GM18498 (cell line): ENCODE data around the gene RPAIN.
A peak's percentile ranks its signal among the peaks of the same experiment; 100 is the strongest.

Experiments used
- ATAC-seq: cut with Tn5 transposase; IDR thresholded peaks from one replicate; pipeline ENCODE4 v1.9.1; 2021; ENCODE audit warnings: mild to moderate bottlenecking, moderate library complexity; ENCODE audit not compliant: unreplicated experiment

Gene RPAIN

DNA sequence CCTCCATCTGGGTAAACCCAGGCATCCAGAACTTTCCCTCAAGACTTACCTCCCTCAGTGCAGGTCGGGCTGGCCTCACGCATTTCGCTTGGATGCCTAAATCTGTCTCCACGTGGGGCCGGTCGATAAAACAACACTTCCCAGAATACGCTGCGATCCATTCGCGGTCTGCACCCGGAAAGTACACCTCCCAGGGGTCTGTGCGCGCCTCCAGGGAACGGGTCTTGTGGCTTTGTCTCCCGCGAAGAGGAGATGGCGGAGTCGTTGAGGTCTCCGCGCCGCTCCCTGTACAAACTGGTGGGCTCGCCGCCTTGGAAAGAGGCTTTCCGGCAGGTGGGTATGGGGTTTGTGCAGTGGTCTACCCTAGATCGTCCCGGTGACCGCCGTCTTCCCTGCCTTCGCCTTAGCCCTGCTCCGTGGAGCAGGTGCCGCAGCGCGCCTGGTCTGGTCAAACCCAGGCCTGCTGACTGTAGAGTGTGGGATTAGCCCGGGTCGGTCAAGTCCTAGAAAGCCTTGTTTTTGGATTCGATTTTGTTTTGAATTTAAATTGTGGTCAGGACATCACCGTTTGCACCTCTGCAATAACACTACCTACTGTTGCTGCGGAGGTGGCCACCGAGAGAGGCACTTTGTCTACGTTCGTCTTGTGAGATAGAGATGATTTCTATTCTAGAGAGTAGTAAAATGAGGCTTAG is at the start of gene RPAIN:
Gene RPAIN, plus strand, starts transcription at position 224 of the 695 bp plus-strand sequence. Its CDS starts 29 bp downstream, at position 253.
- ATAC-seq = peak; percentile 56

DNA sequence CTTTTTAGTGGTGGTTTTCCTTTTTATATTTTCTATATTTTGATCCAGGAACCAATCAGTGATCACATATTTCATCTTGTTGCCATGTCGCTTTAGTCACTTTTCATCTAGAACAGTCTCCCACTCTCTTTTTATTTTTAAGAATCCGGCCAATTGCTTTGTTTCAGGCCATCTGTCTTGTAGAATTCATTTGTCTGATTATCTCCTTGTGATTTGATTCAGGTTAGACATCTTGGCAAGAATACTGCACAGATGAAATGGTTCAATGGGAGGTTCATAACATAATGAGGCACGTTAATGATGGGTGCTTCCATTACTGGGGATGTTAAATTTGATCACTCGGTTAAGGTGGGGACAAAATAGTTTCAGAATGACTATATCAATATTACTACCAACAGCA is 49.6 kb upstream of the RPAIN start:
- ATAC-seq = no peak

- ATAC-seq = no peak
These were observed 46.9 kb upstream of the RPAIN start for GRCh38 chr17:5373112-5373511.

DNA sequence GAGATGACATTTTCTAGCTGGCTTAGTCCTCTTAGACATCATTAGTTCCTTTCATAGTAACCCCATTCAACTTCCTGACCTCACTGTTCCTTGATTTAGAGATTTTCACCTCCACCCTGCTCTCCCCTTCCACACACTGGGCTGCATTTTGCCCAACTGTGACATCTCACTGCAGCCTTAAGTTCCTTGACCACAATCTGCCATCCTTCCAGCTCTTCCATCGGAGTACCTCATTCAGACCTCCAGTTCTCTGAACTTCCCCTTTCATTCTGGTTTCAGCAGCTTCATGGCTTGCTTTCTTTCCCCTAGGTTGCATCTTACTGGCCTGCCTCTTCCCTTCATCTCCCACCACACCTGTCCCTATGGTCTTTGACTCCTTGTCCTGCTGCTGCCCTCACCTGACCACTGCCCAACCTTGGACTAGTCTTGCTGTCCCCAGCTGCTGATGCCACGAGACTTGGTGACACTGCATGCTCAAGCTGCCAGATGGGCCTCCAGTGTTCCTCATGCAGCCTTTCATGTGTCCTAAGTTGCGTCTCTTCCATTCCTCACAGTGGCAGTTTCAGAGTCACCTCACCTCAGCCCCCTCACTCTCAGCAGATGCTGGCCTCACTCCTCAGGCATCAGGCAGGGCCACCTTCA is 41.3 kb upstream of the RPAIN start:
- ATAC-seq = no peak

- no peak for ATAC-seq
These were observed 40.5 kb upstream of the RPAIN start for GRCh38 chr17:5379351-5380107.

DNA sequence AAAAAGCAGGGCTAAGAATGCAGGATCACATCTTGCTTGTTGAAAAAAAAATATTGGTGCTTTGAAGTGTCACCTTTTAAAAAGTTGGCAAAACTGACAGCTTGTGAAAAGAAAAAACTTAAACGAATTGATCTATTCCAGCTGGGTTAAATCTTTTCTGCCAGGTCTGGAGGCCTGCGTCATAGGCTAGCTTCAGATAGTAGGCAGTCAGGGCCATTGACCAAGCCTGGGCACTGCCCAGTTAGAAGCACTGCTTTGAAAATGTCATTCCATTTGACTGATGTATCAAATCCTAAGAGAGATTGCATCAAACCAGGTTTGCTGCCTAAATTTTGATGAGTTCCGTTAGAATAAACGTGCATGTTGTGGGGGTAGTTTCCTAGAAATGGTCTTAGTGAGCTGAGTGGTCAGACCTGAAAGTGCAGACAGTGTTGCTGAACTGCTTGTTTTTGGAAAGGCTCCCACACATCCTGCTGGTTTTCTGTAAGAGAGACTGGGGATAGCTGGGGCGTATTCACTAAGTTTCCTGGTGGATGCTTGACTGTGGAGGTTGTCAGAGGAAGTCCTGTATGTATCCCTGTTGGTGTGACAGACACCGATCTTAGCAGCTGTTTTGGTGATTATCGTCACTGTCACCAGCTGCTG is 39.4 kb upstream of the RPAIN start:
- no peak for ATAC-seq

DNA sequence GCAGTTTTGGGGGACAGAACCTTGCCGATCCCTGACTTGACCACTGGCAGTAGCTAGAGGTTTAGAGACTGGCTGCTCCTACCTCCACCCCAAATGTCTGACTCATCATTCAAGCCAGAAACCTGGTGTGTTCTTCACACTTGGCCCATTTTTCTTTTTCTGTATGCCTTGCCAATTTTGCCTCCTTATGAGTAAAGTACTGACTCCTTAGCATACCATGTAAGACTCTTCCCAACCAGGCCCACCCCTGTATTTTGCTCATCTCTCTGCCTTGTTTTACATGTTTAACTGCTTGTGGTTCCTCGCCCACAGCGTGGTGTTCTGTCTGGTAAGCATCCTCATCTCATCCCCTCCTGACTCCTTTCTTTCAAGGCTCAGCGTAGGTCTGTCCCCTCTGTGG is 38.4 kb upstream of the RPAIN start:
- no peak for ATAC-seq

DNA sequence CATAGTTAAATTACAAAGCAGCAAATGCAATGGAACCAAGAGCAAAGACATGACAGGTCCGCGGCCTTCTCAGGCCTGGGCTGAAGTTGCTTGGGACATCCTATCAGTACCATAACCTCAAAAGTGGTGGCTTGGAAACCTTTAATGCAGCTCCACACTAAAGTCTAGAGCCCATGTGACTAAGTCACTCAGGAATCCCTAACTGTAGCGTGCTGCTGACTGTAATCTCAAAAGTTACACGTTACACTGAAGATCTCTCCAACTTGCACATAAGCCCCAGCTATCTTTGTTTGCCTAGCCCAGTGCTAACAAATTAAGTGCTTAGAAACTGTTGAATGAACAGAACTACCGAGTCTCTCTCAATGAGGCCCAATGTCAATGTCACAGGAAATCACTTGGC is 28.3 kb upstream of the RPAIN start:
- ATAC-seq = no peak

DNA sequence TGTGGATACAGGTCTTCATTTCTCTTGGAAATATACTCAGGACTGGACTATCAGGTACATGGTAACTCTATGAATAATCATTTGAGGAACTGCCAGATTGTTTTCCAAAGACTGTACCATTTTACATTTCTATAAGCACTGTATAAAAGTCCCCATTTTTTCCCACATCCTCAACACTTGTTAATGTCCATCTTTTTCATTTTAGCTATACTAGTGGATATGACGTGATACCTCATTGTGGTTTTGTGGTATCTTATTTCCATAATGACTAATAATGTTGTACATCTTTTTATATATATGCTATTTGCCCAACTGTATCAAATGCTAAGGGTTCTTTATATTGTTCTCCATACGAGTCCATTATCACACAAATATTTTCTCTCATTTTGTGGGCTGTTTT is 23.4 kb upstream of the RPAIN start:
- no peak for ATAC-seq

- ATAC-seq = no peak
These were observed 20.2 kb upstream of the RPAIN start for GRCh38 chr17:5399767-5400166.

DNA sequence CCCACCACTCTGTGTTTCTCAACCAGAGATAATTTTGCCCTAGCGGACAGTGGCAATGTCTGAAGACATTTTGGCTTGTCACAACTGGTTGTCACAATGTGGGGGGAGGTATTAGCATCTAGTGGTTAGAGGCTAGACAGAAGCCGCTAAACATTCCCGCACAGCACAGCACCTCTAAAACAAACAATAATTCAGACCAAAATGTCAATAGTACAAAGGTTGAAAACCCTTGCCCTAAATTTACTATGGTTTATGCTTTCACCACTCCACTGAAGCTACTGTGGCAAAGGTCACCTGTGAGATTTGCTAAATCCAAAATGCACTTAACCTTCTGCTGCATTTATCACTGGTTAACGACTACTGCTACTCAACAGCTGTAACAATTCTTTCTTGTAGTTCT is 14.6 kb upstream of the RPAIN start:
- no peak for ATAC-seq

- no peak for ATAC-seq
These were observed 11.8 kb upstream of the RPAIN start for GRCh38 chr17:5408186-5408585.

GRCh38 chr17:5410594-5411272 is 9.2 kb upstream of the RPAIN start:
- no peak for ATAC-seq

GRCh38 chr17:5413682-5414081 is 6.3 kb upstream of the RPAIN start:
- no peak for ATAC-seq

GRCh38 chr17:5416901-5417300 is 3.1 kb upstream of the RPAIN start:
- no peak for ATAC-seq

DNA sequence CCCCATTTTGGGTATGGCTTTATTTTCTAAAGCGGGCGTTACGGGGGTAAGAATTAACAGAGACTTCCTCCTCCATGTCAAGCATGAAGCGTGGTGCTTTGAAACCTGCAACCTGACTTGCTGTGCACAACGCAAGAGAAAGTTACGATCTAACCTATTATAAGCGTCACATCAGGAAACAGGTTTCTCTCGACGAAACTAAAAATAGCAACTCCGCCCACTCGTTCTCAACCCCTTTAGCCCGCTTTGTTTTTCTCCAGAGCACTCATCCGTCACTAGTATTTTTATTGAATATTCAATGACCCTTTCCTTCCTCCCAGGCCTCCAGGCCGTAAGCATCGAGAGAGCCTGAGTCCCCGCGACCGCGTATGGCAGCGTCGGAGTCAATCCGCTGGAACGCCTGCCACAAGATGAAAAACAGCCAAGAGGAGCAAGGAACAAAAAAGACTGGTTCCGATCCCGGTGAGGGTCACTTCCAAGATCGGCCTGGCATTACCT is 1.1 kb upstream of the RPAIN start:
- ATAC-seq = peak; percentile 36

GRCh38 chr17:5419356-5419958 is 525 bp upstream of the RPAIN start, which contains the start of gene NUP88:
Gene NUP88 (minus strand): TSS chr17:5419662. CDS start chr17:5419650, 12 bp downstream.
- ATAC-seq = peak; percentile 91

DNA sequence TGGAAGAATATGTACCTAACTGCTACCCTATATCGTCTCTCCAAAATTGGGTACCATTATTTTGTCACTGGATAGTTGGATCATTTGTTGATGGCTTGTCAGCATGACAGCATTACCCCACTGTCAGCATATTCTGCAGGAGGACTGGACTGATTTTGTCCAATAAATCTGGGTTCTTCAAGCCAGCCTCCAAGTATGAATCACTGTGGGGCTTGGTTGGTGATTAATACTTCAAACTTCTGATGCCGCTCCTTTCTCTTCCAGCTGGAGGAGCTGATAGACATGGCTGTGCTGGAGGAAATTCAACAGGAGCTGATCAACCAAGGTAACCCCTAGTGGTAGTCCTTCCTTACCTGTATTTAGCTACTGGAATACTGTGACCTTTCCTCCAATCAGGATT is 2.5 kb downstream of the RPAIN start:
- no peak for ATAC-seq

DNA sequence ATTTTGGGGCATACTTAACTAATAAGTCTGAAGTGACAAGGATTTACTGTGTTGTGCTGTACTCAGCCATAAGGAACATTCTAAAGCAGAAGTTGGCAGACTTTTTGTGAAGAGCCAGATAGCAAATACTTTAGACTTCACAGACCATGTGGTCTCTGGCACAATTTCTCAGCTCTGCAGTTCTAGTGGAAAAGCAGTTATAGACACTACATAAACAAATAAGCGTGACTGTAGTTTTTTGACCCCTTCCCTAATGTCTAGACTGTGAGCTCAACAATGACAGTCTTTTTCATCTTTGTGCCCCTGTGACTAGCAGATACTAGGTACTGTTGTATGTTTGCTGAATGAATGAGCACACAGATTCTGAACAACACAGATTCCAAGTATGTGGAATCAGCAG is 4.9 kb downstream of the RPAIN start:
- ATAC-seq = no peak

DNA sequence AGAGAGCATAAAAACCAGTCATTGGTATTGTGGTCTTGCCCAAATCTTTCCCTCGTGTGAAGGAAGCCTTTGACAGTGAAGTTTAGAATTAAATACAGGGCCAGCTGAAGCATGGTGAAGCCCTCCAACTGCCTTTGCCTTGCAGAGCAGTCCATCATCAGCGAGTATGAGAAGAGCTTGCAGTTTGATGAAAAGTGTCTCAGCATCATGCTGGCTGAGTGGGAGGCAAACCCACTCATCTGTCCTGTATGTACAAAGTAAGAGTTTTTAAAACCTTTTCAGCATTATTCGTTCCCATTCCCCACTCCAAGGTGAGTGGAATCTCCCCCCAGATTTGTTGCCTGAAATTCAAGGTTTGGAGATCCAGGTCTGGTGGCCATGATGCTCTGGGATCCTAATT is 5.8 kb downstream of the RPAIN start:
- ATAC-seq = no peak
